ENCODE measurements around the gene MYEOV. TPM values are rescaled to one million over a fixed set of nuclear protein-coding genes. Genes with fewer than 3 reads are reported as not detected.

Gene MYEOV
- total and polyA plus RNA-seq, 4 donors = 0.37 to 0.82 (median 0.64) TPM

GRCh38 chr11:69321877-69322361 is 28.0 kb downstream of the MYEOV start:
- Histone ChIP-seq H3K27ac (ENCODE audit: low read depth in 1 of 2, low read length in 1 of 2) (no peak overlapping the region), H3K9me3 (ENCODE audit: control insufficient read depth in 4 of 4, insufficient read depth in 3 of 4, low read length in 3 of 4) (no peaks in the 10 kb centered on the region), H3K27me3 (ENCODE audit: control insufficient read depth in 3 of 3, insufficient read depth in 3 of 3, low read length in 2 of 3) (no peaks in the 10 kb centered on the region), H3K9ac (ENCODE audit: insufficient read depth in 1 of 2, low read length in 2 of 2) (no peak overlapping the region), H3K36me3 (ENCODE audit: control insufficient read depth in 4 of 4, insufficient read depth in 4 of 4, low read length in 4 of 4) (no peaks in the 10 kb centered on the region), H3K4me3 (no peak overlapping the region), H3K4me1 (ENCODE audit: control insufficient read depth in 5 of 5, insufficient read depth in 5 of 5, low read length in 5 of 5) (no peaks in the 10 kb centered on the region)
- DNase-seq (peak in 1 of 3 donors; percentile 15), ATAC-seq (ENCODE audit: insufficient read depth, low FRiP score) (no peak)
- WGBS, 2 donors = 89 to 96% methylated on average over 5 of the region's 5 CpGs
- TF ChIP-seq CTCF (IDR thresholded peaks at IDR 0.05; ENCODE audit: control extremely low read depth, extremely low read depth) = no peak

GRCh38 chr11:69325446-69325845 is 31.5 kb downstream of the MYEOV start:
- TF ChIP-seq CTCF (IDR thresholded peaks at IDR 0.05; ENCODE audit: control extremely low read depth, extremely low read depth) = no peak
- H3K9ac ChIP-seq (ENCODE audit: insufficient read depth in 1 of 2, low read length in 2 of 2) = no peak overlapping the region
- ATAC-seq (ENCODE audit: insufficient read depth, low FRiP score) (no peak), DNase-seq (peak in 1 of 3 donors; percentile 17)
- no peak overlapping the region for H3K4me3 ChIP-seq
- H3K36me3 ChIP-seq (ENCODE audit: control insufficient read depth in 4 of 4, insufficient read depth in 4 of 4, low read length in 4 of 4) = no peaks in the 10 kb centered on the region
- H3K4me1 ChIP-seq (ENCODE audit: control insufficient read depth in 5 of 5, insufficient read depth in 5 of 5, low read length in 5 of 5) = no peaks in the 10 kb centered on the region
- H3K9me3 ChIP-seq (ENCODE audit: control insufficient read depth in 4 of 4, insufficient read depth in 3 of 4, low read length in 3 of 4) = no peaks in the 10 kb centered on the region
- H3K27me3 ChIP-seq (ENCODE audit: control insufficient read depth in 3 of 3, insufficient read depth in 3 of 3, low read length in 2 of 3) = no peaks in the 10 kb centered on the region
- 91% methylated on average over 8 of the region's 8 CpGs for WGBS, 2 donors
- no peak overlapping the region for H3K27ac ChIP-seq (ENCODE audit: low read depth in 1 of 2, low read length in 1 of 2)

- peak in 1 of 3 donors; percentile 3 for DNase-seq
- WGBS, 2 donors = 94 to 95% methylated on average over 7 of the region's 7 CpGs
- Histone ChIP-seq H3K9ac (ENCODE audit: insufficient read depth in 1 of 2, low read length in 2 of 2) (no peak overlapping the region), H3K36me3 (ENCODE audit: control insufficient read depth in 4 of 4, insufficient read depth in 4 of 4, low read length in 4 of 4) (no peaks in the 10 kb centered on the region), H3K9me3 (ENCODE audit: control insufficient read depth in 4 of 4, insufficient read depth in 3 of 4, low read length in 3 of 4) (no peaks in the 10 kb centered on the region), H3K4me1 (ENCODE audit: control insufficient read depth in 5 of 5, insufficient read depth in 5 of 5, low read length in 5 of 5) (no peaks in the 10 kb centered on the region), H3K27ac (ENCODE audit: low read depth in 1 of 2, low read length in 1 of 2) (no peak overlapping the region), H3K27me3 (ENCODE audit: control insufficient read depth in 3 of 3, insufficient read depth in 3 of 3, low read length in 2 of 3) (no peaks in the 10 kb centered on the region), H3K4me3 (no peak overlapping the region)
- no peak for ATAC-seq (ENCODE audit: insufficient read depth, low FRiP score)
- TF ChIP-seq CTCF (IDR thresholded peaks at IDR 0.05; ENCODE audit: control extremely low read depth, extremely low read depth) = no peak
Observed at GRCh38 chr11:69326622-69327219, 32.8 kb downstream of the MYEOV start.

- Histone ChIP-seq H3K4me1 (ENCODE audit: control insufficient read depth in 5 of 5, insufficient read depth in 5 of 5, low read length in 5 of 5) (no peaks in the 10 kb centered on the region), H3K9ac (ENCODE audit: insufficient read depth in 1 of 2, low read length in 2 of 2) (no peak overlapping the region), H3K36me3 (ENCODE audit: control insufficient read depth in 4 of 4, insufficient read depth in 4 of 4, low read length in 4 of 4) (no peaks in the 10 kb centered on the region), H3K27me3 (ENCODE audit: control insufficient read depth in 3 of 3, insufficient read depth in 3 of 3, low read length in 2 of 3) (no peaks in the 10 kb centered on the region), H3K4me3 (no peak overlapping the region), H3K27ac (ENCODE audit: low read depth in 1 of 2, low read length in 1 of 2) (no peak overlapping the region), H3K9me3 (ENCODE audit: control insufficient read depth in 4 of 4, insufficient read depth in 3 of 4, low read length in 3 of 4) (no peaks in the 10 kb centered on the region)
- ATAC-seq (ENCODE audit: insufficient read depth, low FRiP score) = no peak
- no peak for DNase-seq
- 93 to 96% methylated on average over 6 of the region's 6 CpGs for WGBS, 2 donors
- no peak for TF ChIP-seq CTCF (IDR thresholded peaks at IDR 0.05; ENCODE audit: control extremely low read depth, extremely low read depth)
Observed at GRCh38 chr11:69327741-69328191, 33.8 kb downstream of the MYEOV start.

Measured in lung (tissue), 12 donors.